GM23338 (cell line): ENCODE results near the gene EXOC2. TPM values are rescaled to one million over a fixed set of nuclear protein-coding genes. Genes with fewer than 3 reads are reported as not detected.

Source experiments
- ATAC-seq: fragments of 200-7000 bp; cut with Tn5 transposase; 3 replicates; pipeline ENCODE4 v1.9.1; 2020
- DNase-seq: peaks from one replicate; pipeline ENCODE4 v3.0.0-alpha.2; 2015; ENCODE audit warnings: low spot score
- H2AFZ ChIP-seq: fragments of 200-600 bp; sonication (generic); 2 replicates; pipeline ENCODE4 v1.8.0; 2016; ENCODE audit warnings: antibody characterized with exemption, mild to moderate bottlenecking, moderate library complexity
- H3F3A ChIP-seq: fragments of 200-600 bp; sonication (generic); replicated peaks from 2 replicates; pipeline ENCODE4 v1.8.0; 2017; ENCODE audit warnings: antibody characterized with exemption, mixed run types, low read depth
- H3K27ac ChIP-seq: fragments of 200-600 bp; sonication (generic); 2 replicates; pipeline ENCODE4 v1.6.1; 2016; ENCODE audit warnings: low read depth
- H3K27me3 ChIP-seq: fragments of 200-600 bp; sonication (generic); 2 replicates; pipeline ENCODE4 v1.8.0; 2016; ENCODE audit warnings: mild to moderate bottlenecking, mixed run types, moderate library complexity; ENCODE audit not compliant: insufficient read depth
- H3K36me3 ChIP-seq: fragments of 200-600 bp; sonication (generic); 2 replicates; pipeline ENCODE4 v1.8.0; 2016; ENCODE audit warnings: mild to moderate bottlenecking; ENCODE audit not compliant: insufficient read depth
- H3K4me1 ChIP-seq: fragments of 200-600 bp; sonication (generic); 2 replicates; pipeline ENCODE4 v1.8.0; 2016; ENCODE audit warnings: mild to moderate bottlenecking, moderate library complexity; ENCODE audit not compliant: insufficient read depth
- H3K4me2 ChIP-seq: fragments of 200-600 bp; sonication (generic); 2 replicates; pipeline ENCODE4 v1.7.1; 2017; ENCODE audit warnings: mixed run types
- H3K4me3 ChIP-seq: fragments of 200-600 bp; sonication (generic); 2 replicates; pipeline ENCODE4 v1.6.1; 2016; ENCODE audit warnings: mixed run types
- H3K79me2 ChIP-seq: fragments of 200-600 bp; sonication (generic); replicated peaks from 2 replicates; pipeline ENCODE4 v1.8.0; 2017; ENCODE audit warnings: mild to moderate bottlenecking; ENCODE audit not compliant: insufficient read depth
- H3K9me2 ChIP-seq: fragments of 200-600 bp; sonication (generic); 2 replicates; pipeline ENCODE4 v1.8.0; 2017; ENCODE audit not compliant: insufficient read depth
- H4K20me1 ChIP-seq: fragments of 200-600 bp; sonication (generic); replicated peaks from 2 replicates; pipeline ENCODE4 v1.8.0; 2017; ENCODE audit warnings: mild to moderate bottlenecking; ENCODE audit not compliant: insufficient read depth
- H3K27ac Mint-ChIP-seq: 2 replicates; pipeline ENCODE4 v1.8.0; 2020; ENCODE audit warnings: inconsistent platforms, mild to moderate bottlenecking, moderate library complexity, mixed read lengths
- H3K27me3 Mint-ChIP-seq: 3 replicates; pipeline ENCODE4 v1.8.0; 2022; ENCODE audit warnings: low read depth, mild to moderate bottlenecking, moderate library complexity, mixed read lengths, inconsistent platforms; ENCODE audit not compliant: insufficient read depth, poor library complexity
- H3K36me3 Mint-ChIP-seq: 3 replicates; pipeline ENCODE4 v1.8.0; 2021; ENCODE audit warnings: low read depth, mild to moderate bottlenecking, inconsistent platforms, moderate library complexity, mixed read lengths
- H3K4me1 Mint-ChIP-seq: 3 replicates; pipeline ENCODE4 v1.8.0; 2020; ENCODE audit warnings: mild to moderate bottlenecking, inconsistent platforms, mixed read lengths
- H3K4me3 Mint-ChIP-seq: 3 replicates; pipeline ENCODE4 v1.8.0; 2021; ENCODE audit warnings: moderate library complexity, mild to moderate bottlenecking, inconsistent platforms, mixed read lengths
- H3K9me3 Mint-ChIP-seq: 3 replicates; pipeline ENCODE4 v1.8.0; 2020; ENCODE audit warnings: moderate library complexity, mild to moderate bottlenecking, inconsistent platforms, mixed read lengths
- ETS1 ChIP-seq: IDR thresholded peaks from 2 replicates; pipeline ENCODE4 v1.6.1; 2016; ENCODE audit warnings: antibody characterized with exemption
- JUNB ChIP-seq: IDR thresholded peaks from one replicate; pipeline ENCODE4 v1.6.1; 2016; ENCODE audit warnings: antibody characterized with exemption; ENCODE audit not compliant: unreplicated experiment
- NANOG ChIP-seq: IDR thresholded peaks from 2 replicates; pipeline ENCODE4 v1.6.1; 2016; ENCODE audit warnings: antibody characterized with exemption, borderline replicate concordance
- POLR2AphosphoS5 ChIP-seq: IDR thresholded peaks from 2 replicates; pipeline ENCODE4 v1.6.1; 2016; ENCODE audit warnings: antibody characterized with exemption, low read depth
- REST ChIP-seq: IDR thresholded peaks from one replicate; pipeline ENCODE4 v1.6.1; 2018; ENCODE audit warnings: antibody characterized with exemption; ENCODE audit not compliant: unreplicated experiment
- ZNF114 ChIP-seq: fragments of 250-450 bp; sonication (Bioruptor Pico); IDR thresholded peaks from 2 replicates; pipeline ENCODE4 v1.5.0; 2020; ENCODE audit warnings: mild to moderate bottlenecking, moderate library complexity
- ZNF462 ChIP-seq: fragments of 250-450 bp; sonication (Bioruptor Pico); IDR thresholded peaks from 2 replicates; pipeline ENCODE4 v1.5.0; 2020; ENCODE audit warnings: mild to moderate bottlenecking, moderate library complexity
- polyA plus RNA-seq: library from polyadenylated mRNA; unstranded; fragments of >200 nt; fragmentation: Nextera tagmentation; extraction: Ambion mirVana; gene quantifications from 2 replicates; pipeline ENCODE4 v1.2.1, GENCODE V29; 2016
- total RNA-seq: library from RNA; depleted of rRNA; stranded (reverse); fragments of >200 nt; shearing (Covaris generic); gene quantifications from 2 replicates; pipeline ENCODE4 v1.2.3, GENCODE V29; 2014

EXOC2 gene
- total and polyA plus RNA-seq, 2 experiments from 2014 or later, result 28.7 to 93.6 TPM

GRCh38 chr6:710601-711571 lies 17.9 kb upstream of the EXOC2 start:
- H3K4me3 Mint-ChIP-seq, result peak overlapping the region; percentile 79
- no peaks in the 10 kb centered on the region for H3K36me3 Mint-ChIP-seq
- TF ChIP-seq POLR2AphosphoS5 (peak; percentile 14; the same call in 1 of the 2 replicates), ZNF462 (CRISPR knock-in tag) (no peak)
- Histone ChIP-seq H3K9me2 (no peaks in the 10 kb centered on the region), H3K79me2 (no peaks in the 10 kb centered on the region), H3K27ac (peak overlapping the region; percentile 63; the same call in 1 of the 2 replicates), H3K4me2 (peak overlapping the region; percentile 89), H3K4me3 (peak overlapping the region; percentile 67), H4K20me1 (no peaks in the 10 kb centered on the region), H3K4me1 (peaks cover 46% of the 10 kb centered on the region), H3K27me3 (no peaks in the 10 kb centered on the region), H3F3A (no peaks in the 10 kb centered on the region), H3K36me3 (no peaks in the 10 kb centered on the region), H2AFZ (peak overlapping the region; percentile 88)
- H3K4me1 Mint-ChIP-seq, result peaks cover 53% of the 10 kb centered on the region
- ATAC-seq (peak; percentile 94), DNase-seq (peak; percentile 68)
- H3K27ac Mint-ChIP-seq, result no peak overlapping the region; the same call in 1 of the 2 replicates
- H3K9me3 Mint-ChIP-seq, result no peaks in the 10 kb centered on the region; the same call in 2 of the 3 replicates
- H3K27me3 Mint-ChIP-seq, result peaks cover 9% of the 10 kb centered on the region

- ATAC-seq (no peak), DNase-seq (no peak)
- H3K27ac ChIP-seq, result no peak overlapping the region
- no peak overlapping the region for H3K27ac Mint-ChIP-seq
- H3K4me2 ChIP-seq, result peak overlapping the region; percentile 89; the same call in 1 of the 2 replicates
- H3K79me2 ChIP-seq, result no peaks in the 10 kb centered on the region
- no peak overlapping the region; the same call in 1 of the 2 replicates for H3K4me3 ChIP-seq
- no peaks in the 10 kb centered on the region; the same call in 2 of the 3 replicates for H3K9me3 Mint-ChIP-seq
- H3K36me3 Mint-ChIP-seq, result no peaks in the 10 kb centered on the region
- H3K9me2 ChIP-seq, result no peaks in the 10 kb centered on the region
- TF ChIP-seq NANOG (no peak), ETS1 (no peak), ZNF114 (no peak), REST (no peak), JUNB (no peak)
- no peak overlapping the region for H2AFZ ChIP-seq
- H3F3A ChIP-seq, result no peaks in the 10 kb centered on the region
- no peaks in the 10 kb centered on the region for H3K36me3 ChIP-seq
- H3K4me1 ChIP-seq, result peaks cover 59% of the 10 kb centered on the region
- no peaks in the 10 kb centered on the region for H4K20me1 ChIP-seq
- peak overlapping the region; percentile 41; the same call in 2 of the 3 replicates for H3K4me3 Mint-ChIP-seq
- peaks cover 59% of the 10 kb centered on the region for H3K4me1 Mint-ChIP-seq
- H3K27me3 Mint-ChIP-seq, result peaks cover 9% of the 10 kb centered on the region
- no peaks in the 10 kb centered on the region for H3K27me3 ChIP-seq
Observed at GRCh38 chr6:709471-710056, 16.6 kb upstream of the EXOC2 start.
